Fibroblast of skin of right quadriceps (primary cell): Measurements from ENCODE around the gene PUM1.
"Not testable (repeated sequence)": the region's sequence is repeated elsewhere in the genome, so short reads cannot be mapped to it uniquely, and the experiment has no call there.

Source experiments
- DNase-seq: peaks from one replicate; pipeline ENCODE4 v3.0.0-alpha.2; 2013

PUM1 gene, protein sequence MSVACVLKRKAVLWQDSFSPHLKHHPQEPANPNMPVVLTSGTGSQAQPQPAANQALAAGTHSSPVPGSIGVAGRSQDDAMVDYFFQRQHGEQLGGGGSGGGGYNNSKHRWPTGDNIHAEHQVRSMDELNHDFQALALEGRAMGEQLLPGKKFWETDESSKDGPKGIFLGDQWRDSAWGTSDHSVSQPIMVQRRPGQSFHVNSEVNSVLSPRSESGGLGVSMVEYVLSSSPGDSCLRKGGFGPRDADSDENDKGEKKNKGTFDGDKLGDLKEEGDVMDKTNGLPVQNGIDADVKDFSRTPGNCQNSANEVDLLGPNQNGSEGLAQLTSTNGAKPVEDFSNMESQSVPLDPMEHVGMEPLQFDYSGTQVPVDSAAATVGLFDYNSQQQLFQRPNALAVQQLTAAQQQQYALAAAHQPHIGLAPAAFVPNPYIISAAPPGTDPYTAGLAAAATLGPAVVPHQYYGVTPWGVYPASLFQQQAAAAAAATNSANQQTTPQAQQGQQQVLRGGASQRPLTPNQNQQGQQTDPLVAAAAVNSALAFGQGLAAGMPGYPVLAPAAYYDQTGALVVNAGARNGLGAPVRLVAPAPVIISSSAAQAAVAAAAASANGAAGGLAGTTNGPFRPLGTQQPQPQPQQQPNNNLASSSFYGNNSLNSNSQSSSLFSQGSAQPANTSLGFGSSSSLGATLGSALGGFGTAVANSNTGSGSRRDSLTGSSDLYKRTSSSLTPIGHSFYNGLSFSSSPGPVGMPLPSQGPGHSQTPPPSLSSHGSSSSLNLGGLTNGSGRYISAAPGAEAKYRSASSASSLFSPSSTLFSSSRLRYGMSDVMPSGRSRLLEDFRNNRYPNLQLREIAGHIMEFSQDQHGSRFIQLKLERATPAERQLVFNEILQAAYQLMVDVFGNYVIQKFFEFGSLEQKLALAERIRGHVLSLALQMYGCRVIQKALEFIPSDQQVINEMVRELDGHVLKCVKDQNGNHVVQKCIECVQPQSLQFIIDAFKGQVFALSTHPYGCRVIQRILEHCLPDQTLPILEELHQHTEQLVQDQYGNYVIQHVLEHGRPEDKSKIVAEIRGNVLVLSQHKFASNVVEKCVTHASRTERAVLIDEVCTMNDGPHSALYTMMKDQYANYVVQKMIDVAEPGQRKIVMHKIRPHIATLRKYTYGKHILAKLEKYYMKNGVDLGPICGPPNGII

DNA sequence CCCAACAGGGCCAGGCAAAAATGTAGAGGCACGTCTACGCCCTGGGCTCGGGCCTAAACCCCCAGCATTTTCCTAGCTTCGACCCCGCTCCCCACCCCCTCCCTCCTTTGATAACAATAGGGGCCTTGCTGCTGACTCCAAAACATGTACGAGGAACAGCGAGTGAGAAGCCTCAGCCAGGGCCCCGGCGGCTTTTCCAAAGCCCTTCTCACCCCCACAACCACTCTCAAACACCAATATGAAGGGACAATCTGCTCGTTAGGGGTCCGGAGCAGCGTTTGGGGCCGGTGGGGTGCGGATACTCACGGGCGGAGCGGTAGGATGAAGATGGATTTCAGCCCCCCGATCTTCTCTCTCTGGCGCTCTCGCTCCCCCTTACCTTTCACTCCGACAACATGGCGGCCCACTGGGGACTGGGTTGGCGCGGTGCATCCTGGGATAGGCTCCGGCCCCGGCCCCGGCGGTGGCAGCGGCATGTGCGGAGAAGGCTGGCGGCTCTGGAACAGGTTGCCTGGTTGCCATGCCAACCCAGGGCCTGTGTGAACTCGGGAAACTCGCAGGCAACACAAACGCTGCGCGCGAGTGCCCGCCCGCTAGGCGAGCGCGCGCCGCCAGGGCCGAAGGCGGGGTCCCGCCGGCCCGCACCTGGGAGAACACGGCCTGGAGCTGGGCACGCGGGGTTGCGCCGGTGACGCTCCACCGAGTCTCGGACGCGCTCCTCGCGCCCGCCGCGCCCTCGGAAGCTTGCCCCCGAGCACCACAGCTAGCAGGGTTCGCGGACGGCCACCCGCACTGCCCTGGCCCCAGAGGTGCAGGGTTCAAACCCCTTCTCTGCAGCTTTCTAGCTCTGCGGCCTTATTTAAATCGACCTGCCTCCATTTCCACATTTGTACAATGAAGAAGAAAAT, at the start of gene PUM1:
PUM1 (minus strand) TSS at position 408 of the 908 bp plus-strand sequence. CDS start 6,151 bp downstream, outside the sequence.
- peak; percentile 96 for DNase-seq

DNA sequence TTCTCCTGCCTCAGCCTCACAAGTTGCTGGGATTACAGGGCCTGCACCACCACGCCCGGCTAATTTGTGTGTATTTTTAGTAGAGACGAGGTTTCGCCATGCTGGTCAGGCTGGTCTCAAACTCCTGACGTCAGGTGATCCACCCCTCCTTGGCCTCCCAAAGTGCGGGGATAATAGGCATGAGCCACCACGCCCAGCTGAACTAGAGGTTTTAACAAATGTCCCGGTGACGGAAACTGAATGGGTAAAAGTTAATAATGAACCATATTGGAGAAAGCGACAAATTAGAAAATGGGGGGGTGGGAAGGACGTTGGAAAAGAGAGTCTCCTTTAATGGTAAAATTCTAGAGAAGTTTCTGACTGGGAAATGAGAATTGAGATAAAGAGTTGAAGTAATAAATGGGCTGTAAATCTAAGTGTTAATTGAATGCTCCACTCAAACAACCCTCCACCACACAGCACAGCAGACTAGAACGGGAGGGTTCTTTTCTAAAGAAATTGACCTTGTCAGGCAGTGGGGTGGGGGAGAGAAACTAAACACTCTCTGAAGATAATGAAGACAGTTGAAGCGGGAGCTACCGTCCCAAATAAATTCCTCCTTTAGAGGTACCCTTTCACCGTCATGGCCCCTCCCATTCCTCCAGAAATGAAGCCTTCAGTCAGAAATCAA, 46.9 kb upstream of the PUM1 start:
- no peak for DNase-seq

DNA sequence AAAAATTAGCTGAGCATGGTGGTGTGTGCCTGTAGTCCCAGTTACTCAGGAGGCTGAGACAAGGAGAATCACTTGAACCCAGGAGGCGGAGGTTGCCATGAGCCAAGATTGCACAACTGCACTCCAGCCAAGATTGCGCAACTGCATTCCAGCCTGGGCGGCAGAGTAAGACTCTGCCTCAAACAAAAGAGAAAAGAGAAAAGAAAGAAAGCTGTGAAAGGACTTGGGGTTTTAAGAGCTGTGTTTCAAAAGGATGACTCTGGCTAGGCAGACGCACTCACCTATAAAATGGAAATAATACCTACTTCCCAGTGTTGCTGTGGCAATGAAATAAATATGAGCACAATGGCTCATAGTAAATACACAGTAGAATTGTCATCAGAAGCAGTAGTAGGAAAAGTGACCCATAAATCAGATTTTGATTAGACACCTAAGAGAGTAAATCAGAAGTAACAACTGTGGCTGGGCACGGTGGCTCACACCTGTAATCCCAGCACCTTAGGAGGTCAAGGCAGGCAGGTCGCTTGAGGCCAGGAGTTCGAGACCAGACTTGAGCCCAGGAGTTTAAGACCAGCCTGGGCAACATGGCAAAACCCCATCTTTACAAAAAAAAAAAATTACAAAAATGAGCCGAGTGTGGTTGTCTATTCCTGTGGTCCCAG, 45.9 kb upstream of the PUM1 start:
- peak; percentile 63 for DNase-seq

DNA sequence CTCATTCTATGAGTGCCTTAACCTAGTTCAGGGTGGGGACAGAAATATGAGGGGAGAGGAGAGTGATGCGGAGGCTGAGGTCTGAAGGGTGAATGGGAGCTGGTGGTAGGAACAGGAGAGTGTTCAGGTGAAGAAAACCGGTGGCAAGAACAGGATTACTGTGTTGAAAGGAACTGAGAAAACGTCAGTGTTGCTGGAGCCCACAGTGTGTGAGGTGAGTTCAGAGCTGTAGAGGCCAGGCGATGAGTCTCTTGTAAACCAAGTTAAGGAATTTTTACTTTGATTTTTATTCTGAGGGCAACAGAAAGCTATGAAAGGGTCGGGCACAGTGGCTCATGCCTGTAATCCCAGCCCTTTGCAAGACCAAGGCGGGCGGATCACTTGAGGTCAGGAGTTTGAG, 45.3 kb upstream of the PUM1 start:
- no peak for DNase-seq

DNA sequence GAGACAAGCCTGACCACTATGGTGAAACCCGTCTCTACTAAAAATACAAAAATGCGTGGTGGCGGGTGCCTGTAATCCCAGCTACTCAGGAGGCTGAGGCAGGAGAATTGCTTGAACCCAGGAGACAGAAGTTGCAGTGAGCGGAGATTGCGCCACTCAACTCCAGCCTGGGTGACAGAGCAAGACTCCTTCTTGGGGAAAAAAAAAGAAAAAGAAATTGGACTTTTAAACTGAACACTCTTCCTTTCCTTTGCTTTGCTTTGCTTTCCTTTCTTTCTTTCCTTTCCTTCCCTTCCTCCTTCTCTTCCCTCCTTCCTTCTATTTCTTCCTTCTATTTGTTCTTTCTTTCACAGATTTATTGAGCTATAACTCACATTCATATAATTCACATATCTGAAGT, 43.3 kb upstream of the PUM1 start:
- no peak for DNase-seq

DNA sequence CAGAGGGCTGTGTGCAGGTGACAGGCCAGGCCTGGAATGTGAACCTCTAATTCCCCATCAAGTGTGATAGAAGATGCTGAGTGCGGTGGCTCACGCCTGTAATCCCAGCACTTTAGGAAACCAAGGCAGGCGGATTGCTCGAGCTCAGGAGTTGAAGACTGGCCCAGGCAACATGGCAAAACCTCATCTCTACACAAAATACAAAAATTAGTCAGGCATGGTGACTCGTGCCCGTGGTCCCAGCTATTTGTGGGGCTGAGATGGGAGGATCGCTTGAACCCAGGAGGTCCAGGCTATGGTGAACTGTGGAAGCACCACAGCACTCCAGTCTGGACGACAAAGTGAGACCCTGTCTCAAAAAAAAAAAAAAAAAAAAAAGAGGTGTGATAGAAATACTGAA, 40.1 kb upstream of the PUM1 start:
- peak; percentile 35 for DNase-seq

DNA sequence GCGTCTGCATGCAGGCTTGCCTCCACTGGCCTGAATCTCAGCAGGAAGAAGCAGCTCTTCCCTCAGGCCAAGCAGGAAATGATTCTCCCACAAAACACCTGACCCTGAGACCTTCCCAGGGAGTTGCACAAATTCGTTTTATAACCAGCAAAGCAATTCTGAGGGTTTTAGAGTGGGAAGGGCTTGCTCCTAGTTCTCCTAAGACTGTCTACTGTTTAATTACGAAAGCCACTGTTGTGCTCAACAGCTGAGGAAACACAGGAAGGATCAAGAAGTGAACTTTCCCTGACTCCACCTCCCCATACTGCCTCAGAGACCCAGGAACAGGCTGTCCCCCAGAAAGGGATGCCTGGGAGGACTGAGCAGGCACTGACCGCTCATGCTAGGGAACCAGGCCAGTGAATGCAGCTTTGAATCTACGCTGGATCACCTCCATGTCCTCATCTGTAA, 37.0 kb upstream of the PUM1 start:
- peak; percentile 63 for DNase-seq

DNA sequence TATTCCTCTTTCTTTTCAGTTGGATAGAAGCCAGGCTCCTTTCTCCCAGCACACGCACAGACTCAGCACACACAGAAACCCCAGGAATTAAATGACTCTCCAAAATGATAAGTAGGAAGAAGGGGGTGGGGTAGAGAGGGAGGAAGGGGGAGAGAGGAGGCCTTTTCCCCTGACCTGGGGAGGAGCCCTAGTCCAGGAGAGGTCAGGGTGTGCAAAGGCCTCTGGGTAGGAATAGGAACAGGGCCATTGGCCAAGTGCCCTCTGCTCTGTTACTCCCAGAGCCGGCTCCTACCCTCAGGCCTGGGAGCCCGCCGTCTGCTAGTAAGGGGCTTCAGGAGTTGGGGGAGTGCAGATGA, 35.6 kb upstream of the PUM1 start:
- DNase-seq = peak; percentile 85

DNA sequence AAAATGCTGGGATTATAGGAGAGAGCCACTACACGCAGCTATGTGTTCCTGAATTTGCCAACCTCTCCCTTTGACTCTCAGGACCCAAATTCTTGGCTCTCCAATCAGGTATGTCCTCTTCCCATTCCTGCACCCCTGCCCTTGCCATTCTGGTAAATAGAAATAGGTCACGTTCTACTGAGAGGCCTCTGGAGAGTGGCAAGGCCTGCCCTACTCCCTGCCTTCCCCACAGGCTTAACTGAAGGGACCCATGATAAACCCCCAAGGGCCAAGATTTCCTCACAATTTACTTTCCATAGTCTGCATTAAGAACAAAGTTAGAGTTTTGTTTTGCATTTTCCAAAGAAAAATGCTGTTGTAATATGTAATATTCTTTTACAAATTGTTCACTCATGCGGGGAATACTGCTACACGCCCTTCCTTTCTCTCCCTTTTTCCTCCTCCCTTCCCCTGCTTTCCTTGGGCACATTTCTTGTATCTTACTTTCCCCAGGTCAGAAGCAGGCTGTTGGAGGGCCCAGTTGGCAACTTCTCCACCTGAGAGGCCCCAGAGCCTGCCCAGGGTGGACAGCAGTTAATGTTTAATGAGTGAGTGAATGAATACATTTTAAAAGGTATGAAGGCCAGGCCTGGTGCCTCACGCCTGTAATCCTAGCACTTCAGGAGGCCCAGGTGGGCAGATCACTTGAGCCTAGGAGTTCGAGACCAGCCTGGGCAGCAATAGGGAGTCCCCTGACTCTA, 33.9 kb upstream of the PUM1 start:
- no peak for DNase-seq

DNA sequence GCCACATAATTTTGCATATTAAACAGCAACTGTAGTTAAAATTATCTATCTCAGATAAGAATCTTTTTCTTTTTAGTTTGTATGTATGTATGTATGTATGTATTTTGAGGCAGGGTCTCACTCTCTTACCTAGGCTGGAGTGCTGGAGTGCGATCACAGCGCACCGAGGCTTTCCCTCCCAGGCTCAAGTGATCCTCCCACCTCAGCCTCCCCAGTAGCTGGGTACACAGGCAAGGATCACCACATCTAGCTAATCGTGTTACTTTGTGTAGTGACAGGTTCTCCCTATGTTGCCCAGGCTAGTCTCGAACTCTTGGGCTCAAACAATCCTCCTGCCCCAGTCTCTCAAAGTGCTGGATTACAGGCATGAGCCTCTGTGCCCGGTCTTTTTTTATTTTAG, 30.5 kb upstream of the PUM1 start:
- no peak for DNase-seq

DNA sequence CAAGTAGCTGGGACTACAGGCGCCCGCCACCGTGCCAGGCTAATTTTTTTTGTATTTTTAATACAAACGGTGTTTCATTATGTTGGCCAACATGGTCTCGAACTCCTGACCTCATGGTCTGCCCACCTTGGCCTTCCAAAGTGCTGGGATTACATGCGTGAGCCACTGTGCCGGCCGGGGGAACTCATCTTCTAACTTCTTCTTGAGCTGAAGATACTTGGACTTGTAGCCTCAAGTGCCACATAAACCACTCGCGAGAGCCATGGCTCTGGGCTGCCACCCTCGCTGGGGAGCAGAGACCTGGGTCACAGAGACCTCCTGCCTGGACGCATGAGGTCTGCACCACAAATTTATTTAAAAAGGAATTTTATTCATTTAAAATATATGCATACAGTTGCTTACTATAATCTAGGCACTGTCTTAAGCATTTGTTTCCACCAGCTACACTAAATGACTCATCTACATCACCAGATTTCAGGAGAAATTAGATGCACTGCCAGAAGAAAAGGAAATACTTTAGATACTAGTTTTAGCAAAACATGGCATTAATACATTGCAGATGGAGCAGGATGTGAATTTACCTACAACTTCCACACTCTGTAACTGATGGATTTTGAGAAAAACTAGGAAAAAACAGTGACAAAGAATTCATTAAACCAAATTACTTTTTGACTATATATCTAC, 29.9 kb upstream of the PUM1 start:
- DNase-seq = peak; percentile 90

DNA sequence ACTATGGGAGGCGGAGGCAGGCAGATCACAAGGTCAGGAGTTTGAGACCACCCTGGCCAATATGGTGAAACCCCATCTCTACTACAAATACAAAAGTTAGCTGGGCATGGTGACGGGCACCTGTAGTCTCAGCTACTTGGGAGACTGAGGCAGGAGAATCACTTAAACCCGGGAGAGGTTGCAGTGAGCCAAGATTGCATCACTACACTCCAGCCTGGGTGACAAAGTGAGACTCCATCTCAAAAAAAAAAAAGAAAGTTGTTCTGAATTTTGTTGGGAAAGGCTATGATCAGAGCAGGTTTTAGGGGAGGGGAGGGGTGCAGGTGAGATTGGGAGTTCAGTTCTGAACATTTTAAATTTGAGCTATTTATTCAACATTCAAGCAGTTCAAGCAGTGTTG, 22.6 kb upstream of the PUM1 start:
- not testable (repeated sequence) for DNase-seq

DNA sequence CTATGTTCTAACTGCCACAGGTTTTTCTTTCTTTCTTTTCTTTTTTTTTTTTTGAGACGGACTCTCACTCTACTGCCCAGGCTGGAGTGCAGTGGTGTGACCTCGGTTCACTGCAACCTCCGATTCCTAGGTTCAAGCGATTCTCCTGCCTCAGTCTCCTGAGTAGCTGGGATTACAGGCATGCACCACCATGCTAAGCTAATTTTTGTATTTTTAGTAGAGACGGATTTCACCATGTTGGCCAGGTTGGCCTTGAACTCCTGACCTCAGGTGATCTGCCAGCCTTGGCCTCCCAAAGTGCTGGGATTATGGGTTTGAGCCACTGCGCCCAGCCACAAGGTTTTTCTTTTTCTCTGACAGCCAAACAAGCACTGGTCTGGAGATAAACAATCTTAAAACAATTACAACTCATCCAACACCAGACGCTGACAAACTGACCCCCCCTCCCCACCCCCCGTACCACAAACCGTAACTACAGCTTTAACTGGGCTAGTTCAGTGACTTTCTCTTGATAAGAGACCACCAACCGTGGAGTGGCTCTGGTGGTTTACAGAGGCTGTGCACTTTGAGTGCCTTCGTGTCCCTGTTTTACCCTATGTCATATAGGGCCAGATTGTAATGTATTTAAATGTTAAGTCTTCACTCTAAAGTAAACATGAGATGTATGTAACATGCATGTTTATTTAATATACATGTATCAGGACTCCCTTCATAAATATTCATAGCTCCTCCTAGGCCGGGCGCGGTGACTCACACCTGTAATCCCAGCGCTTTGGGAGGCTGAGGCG, 19.5 kb upstream of the PUM1 start:
- DNase-seq = no peak

DNA sequence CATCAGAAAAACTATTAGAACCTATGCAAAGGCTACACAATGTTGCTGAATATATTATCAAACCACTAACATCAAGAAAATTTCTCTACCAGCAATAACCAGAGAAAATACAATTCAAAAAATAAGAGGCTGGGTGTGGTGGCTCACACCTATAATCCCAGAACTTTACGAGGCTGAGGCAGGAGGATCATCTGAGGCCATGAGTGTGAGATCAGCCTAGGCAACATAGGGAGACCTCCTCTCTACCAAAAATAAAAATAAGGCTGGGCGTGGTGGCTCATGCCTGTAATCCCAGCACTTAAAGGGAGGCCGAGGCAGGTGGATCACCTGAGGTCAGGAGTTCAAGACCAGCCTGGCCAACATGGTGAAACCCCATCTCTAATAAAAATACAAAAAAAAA, 16.9 kb upstream of the PUM1 start:
- DNase-seq = no peak

DNA sequence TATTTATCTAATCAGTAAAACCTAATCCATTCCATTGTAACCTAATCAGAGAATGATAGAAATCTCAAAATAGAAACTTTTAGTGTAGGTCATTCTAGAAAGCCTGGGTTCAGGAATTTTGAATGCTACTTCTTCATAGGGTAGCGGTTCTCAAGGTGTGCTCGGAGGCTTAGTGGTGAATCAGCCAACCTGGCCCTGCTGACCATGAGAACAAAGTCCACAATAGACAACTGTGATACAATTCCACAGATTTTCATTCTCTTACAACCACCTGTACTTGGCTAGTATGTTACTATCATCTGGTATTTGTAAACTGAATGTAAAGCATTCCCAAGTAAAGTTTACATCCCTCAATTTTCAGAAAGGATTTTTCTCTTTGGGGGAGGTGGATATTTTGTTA, 7.5 kb upstream of the PUM1 start:
- no peak for DNase-seq

DNA sequence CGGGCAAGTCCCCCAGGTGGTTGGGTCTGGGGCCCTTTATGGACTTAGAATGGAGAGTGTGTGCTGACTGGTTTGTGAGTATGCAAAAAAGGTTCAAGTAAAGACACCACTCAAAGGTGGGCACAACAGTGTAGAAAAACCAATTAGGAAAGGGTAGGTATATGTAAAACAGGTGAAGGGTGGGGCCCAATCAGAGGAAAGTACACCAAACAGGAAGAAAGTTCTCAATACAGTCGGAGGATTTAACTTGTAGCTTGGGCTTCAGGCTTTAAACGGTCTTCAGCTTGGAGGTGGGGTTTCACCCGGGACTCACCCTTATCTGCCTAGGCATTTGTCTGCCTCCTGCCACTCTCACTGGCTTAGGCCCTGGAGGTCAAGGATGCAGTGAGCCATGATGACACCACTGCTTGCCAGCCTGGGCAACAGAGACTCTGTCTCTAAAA, 6.8 kb upstream of the PUM1 start:
- DNase-seq = no peak

DNA sequence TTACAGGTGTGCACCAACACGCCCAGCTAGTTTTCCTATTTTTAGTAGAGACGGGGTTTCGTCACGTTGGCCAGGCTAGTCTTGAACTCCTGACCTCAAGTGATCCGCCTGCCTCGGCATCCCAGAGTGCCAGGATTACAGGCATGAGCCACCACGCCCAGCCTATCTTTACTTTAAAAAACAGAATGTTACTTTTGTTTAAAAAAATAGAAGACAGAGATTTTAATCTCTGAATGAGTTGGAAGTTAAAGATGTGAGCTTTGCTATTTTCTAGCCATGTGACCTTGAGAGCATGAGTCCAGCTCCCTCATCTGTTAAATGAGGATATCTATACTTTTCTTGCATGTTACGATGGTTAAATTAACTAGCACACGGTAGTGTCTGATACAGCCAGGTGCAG, 3.9 kb upstream of the PUM1 start:
- DNase-seq = no peak

DNA sequence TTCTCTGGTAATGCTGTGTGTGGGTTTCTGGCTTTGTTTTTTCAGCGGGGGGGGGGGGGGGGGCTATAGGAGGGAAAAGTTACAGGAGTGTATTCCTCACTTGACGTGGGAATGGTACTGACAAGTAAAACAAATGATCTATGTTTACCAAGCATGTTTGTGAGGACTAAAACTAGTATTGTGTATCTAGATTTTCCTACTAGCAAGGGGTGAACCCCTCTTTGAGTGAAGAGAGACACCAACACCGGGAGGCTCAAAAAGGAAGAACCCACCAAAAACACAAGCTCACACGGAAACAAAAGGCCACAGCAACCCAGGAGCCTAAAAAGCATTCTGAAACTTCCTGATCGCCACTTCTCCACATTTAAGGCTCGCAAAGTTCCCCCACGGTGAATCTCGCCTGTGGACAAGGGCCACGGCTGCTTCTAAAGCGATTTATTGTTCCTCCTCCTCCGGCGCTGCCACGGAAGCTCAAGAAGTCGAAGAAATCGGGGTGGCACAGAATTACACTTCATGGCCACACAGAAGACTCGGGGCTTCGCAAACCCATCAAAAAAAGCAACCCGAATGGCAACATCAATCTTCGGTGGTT, 703 bp downstream of the PUM1 start:
- DNase-seq = peak; percentile 33
